SK-N-SH (cell line): Measurements from ENCODE around the gene NELFA.

Experiments
- EZH2phosphoT487 ChIP-seq: fragments of 200-600 bp; sonication (generic); IDR thresholded peaks from 2 replicates; pipeline ENCODE4 v1.6.1; 2017; ENCODE audit warnings: low read depth, mixed run types, mild to moderate bottlenecking, antibody characterized with exemption, moderate library complexity, borderline replicate concordance
- GATA2 ChIP-seq: sonication (generic); formaldehyde crosslinking; IDR thresholded peaks from 2 replicates; pipeline ENCODE4 v1.5.0; 2020; ENCODE audit warnings: mild to moderate bottlenecking, missing genetic modification reagents
- RFX5 ChIP-seq: IDR thresholded peaks from 2 replicates; pipeline ENCODE4 v1.6.1; 2012; ENCODE audit warnings: mild to moderate bottlenecking, improper control_type of control experiment, low read length
- SMC3 ChIP-seq: IDR thresholded peaks from 2 replicates; pipeline ENCODE4 v1.6.1; 2012; ENCODE audit warnings: low read depth, low read length, improper control_type of control experiment
- TF ChIP-seq, protein P1 (sequence below): fragments of 200-600 bp; sonication (generic); IDR thresholded peaks from 2 replicates; pipeline ENCODE4 v1.6.1; 2017; ENCODE audit warnings: antibody characterized with exemption, mild to moderate bottlenecking, moderate library complexity
- TF ChIP-seq, protein P2 (sequence below): IDR thresholded peaks from 2 replicates; pipeline ENCODE4 v1.4.0; 2012; ENCODE audit warnings: low read depth
- TF ChIP-seq, protein P3 (sequence below): IDR thresholded peaks from 2 replicates; pipeline ENCODE4 v1.6.1; 2012; ENCODE audit warnings: mild to moderate bottlenecking, low read depth, low read length, moderate library complexity
- TF ChIP-seq, protein P4 (sequence below): fragments of 150-350 bp; IDR thresholded peaks from 2 replicates; pipeline ENCODE4 v1.6.1; 2017; ENCODE audit warnings: antibody characterized with exemption, low read length, low read depth, borderline replicate concordance

DNA sequence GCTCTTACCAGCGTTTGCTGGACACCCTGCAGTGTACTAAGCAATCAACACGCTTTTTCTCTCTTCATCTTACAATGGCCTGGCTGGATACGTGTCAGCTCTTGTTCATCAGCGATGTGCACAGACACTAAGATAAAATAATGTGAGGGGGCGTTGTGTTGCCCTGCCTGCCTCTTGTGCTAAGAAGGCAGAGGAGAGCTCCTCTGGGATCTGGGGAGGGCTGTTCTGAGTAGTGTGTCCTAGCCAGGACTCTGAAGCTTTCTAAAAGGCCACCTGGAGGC lies 49.7 kb downstream of the NELFA start:
- TF ChIP-seq, protein P1, sequence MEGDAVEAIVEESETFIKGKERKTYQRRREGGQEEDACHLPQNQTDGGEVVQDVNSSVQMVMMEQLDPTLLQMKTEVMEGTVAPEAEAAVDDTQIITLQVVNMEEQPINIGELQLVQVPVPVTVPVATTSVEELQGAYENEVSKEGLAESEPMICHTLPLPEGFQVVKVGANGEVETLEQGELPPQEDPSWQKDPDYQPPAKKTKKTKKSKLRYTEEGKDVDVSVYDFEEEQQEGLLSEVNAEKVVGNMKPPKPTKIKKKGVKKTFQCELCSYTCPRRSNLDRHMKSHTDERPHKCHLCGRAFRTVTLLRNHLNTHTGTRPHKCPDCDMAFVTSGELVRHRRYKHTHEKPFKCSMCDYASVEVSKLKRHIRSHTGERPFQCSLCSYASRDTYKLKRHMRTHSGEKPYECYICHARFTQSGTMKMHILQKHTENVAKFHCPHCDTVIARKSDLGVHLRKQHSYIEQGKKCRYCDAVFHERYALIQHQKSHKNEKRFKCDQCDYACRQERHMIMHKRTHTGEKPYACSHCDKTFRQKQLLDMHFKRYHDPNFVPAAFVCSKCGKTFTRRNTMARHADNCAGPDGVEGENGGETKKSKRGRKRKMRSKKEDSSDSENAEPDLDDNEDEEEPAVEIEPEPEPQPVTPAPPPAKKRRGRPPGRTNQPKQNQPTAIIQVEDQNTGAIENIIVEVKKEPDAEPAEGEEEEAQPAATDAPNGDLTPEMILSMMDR = no peak
- TF ChIP-seq, protein P2, sequence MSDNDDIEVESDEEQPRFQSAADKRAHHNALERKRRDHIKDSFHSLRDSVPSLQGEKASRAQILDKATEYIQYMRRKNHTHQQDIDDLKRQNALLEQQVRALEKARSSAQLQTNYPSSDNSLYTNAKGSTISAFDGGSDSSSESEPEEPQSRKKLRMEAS = no peak
- TF ChIP-seq RFX5 (no peak), EZH2phosphoT487 (no peak), GATA2 (CRISPR knock-in tag) (no peak), SMC3 (no peak)
- TF ChIP-seq, protein P3, sequence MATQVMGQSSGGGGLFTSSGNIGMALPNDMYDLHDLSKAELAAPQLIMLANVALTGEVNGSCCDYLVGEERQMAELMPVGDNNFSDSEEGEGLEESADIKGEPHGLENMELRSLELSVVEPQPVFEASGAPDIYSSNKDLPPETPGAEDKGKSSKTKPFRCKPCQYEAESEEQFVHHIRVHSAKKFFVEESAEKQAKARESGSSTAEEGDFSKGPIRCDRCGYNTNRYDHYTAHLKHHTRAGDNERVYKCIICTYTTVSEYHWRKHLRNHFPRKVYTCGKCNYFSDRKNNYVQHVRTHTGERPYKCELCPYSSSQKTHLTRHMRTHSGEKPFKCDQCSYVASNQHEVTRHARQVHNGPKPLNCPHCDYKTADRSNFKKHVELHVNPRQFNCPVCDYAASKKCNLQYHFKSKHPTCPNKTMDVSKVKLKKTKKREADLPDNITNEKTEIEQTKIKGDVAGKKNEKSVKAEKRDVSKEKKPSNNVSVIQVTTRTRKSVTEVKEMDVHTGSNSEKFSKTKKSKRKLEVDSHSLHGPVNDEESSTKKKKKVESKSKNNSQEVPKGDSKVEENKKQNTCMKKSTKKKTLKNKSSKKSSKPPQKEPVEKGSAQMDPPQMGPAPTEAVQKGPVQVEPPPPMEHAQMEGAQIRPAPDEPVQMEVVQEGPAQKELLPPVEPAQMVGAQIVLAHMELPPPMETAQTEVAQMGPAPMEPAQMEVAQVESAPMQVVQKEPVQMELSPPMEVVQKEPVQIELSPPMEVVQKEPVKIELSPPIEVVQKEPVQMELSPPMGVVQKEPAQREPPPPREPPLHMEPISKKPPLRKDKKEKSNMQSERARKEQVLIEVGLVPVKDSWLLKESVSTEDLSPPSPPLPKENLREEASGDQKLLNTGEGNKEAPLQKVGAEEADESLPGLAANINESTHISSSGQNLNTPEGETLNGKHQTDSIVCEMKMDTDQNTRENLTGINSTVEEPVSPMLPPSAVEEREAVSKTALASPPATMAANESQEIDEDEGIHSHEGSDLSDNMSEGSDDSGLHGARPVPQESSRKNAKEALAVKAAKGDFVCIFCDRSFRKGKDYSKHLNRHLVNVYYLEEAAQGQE = no peak
- TF ChIP-seq, protein P4, sequence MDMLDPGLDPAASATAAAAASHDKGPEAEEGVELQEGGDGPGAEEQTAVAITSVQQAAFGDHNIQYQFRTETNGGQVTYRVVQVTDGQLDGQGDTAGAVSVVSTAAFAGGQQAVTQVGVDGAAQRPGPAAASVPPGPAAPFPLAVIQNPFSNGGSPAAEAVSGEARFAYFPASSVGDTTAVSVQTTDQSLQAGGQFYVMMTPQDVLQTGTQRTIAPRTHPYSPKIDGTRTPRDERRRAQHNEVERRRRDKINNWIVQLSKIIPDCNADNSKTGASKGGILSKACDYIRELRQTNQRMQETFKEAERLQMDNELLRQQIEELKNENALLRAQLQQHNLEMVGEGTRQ = no peak
